Right kidney (tissue), 1 donor: ENCODE measurements around the gene TRERF1.

Experiments used
- DNase-seq: peaks from one replicate; pipeline ENCODE4 v3.0.0-alpha.2; 2016

TRERF1 gene

GRCh38 chr6:42366999-42367352 lies 84.8 kb downstream of the TRERF1 start:
- DNase-seq, result no peak

GRCh38 chr6:42366011-42366705 lies 85.6 kb downstream of the TRERF1 start:
- no peak for DNase-seq

GRCh38 chr6:42365021-42365420 lies 86.7 kb downstream of the TRERF1 start:
- no peak for DNase-seq

- no peak for DNase-seq
Observed at GRCh38 chr6:42363926-42364849, 87.5 kb downstream of the TRERF1 start.

- no peak for DNase-seq
Observed at GRCh38 chr6:42361036-42361435, 90.7 kb downstream of the TRERF1 start.

- DNase-seq, result no peak
Observed at GRCh38 chr6:42359021-42359420, 92.7 kb downstream of the TRERF1 start.

- no peak for DNase-seq
Observed at GRCh38 chr6:42355416-42355815, 96.3 kb downstream of the TRERF1 start.

- DNase-seq, result no peak
Observed at GRCh38 chr6:42354702-42355101, 97.0 kb downstream of the TRERF1 start.

GRCh38 chr6:42352856-42353564 lies 98.7 kb downstream of the TRERF1 start:
- DNase-seq, result no peak

GRCh38 chr6:42350911-42351310 lies 100.8 kb downstream of the TRERF1 start:
- DNase-seq, result no peak

- no peak for DNase-seq
Observed at GRCh38 chr6:42349753-42350511, 101.8 kb downstream of the TRERF1 start.

- DNase-seq, result no peak
Observed at GRCh38 chr6:42347456-42347855, 104.3 kb downstream of the TRERF1 start.

GRCh38 chr6:42345696-42346416 lies 105.9 kb downstream of the TRERF1 start:
- DNase-seq, result no peak

GRCh38 chr6:42344756-42345155 lies 107.0 kb downstream of the TRERF1 start:
- no peak for DNase-seq

GRCh38 chr6:42341771-42342553 lies 109.8 kb downstream of the TRERF1 start:
- DNase-seq, result no peak

GRCh38 chr6:42341221-42341620 lies 110.5 kb downstream of the TRERF1 start:
- no peak for DNase-seq

- no peak for DNase-seq
Observed at GRCh38 chr6:42340511-42340910, 111.2 kb downstream of the TRERF1 start.

GRCh38 chr6:42339991-42340401 lies 111.7 kb downstream of the TRERF1 start:
- no peak for DNase-seq

GRCh38 chr6:42338744-42339222 lies 112.9 kb downstream of the TRERF1 start:
- DNase-seq, result no peak

- DNase-seq, result no peak
Observed at GRCh38 chr6:42337985-42338743, 113.6 kb downstream of the TRERF1 start.
